HEK293T (cell line): ENCODE results near the gene ITGB6.

Source experiments
- CTCF ChIA-PET: fragments of 350-600 bp; formaldehyde crosslinking; extraction: SDS; loops from one replicate; lab custom pipeline; 2021; ENCODE audit warnings: antibody characterized with exemption, inconsistent platforms; lab: Yijun Ruan, JAX
- POLR2A ChIA-PET: fragments of 350-600 bp; formaldehyde crosslinking; extraction: SDS; loops from one replicate; lab custom pipeline; 2020; ENCODE audit warnings: antibody characterized with exemption, inconsistent platforms; lab: Yijun Ruan, JAX
- DNase-seq: peaks from one replicate; pipeline ENCODE4 v3.0.0; 2012; ENCODE audit warnings: mixed read lengths; ENCODE audit errors: extremely low spot score
- ARNT ChIP-seq: fragments of 450-650 bp; IDR thresholded peaks from 2 replicates; pipeline ENCODE4 v1.6.1; 2017; ENCODE audit warnings: mild to moderate bottlenecking
- BHLHE40 ChIP-seq: fragments of 450-650 bp; IDR thresholded peaks from 2 replicates; pipeline ENCODE4 v1.6.1; 2016; ENCODE audit warnings: mild to moderate bottlenecking, moderate library complexity, borderline replicate concordance
- CTBP1 ChIP-seq: fragments of 450-650 bp; IDR thresholded peaks from 2 replicates; pipeline ENCODE4 v1.6.1; 2016; ENCODE audit warnings: borderline replicate concordance
- ELF4 ChIP-seq: fragments of 450-650 bp; IDR thresholded peaks from 2 replicates; pipeline ENCODE4 v1.6.1; 2017; ENCODE audit warnings: antibody characterized with exemption
- FOXA1 ChIP-seq: fragments of 450-650 bp; IDR thresholded peaks from 2 replicates; pipeline ENCODE4 v1.6.1; 2016; ENCODE audit warnings: mild to moderate bottlenecking
- FOXK2 ChIP-seq: fragments of 450-650 bp; IDR thresholded peaks from 2 replicates; pipeline ENCODE4 v1.6.1; 2016; ENCODE audit warnings: mild to moderate bottlenecking
- FOXM1 ChIP-seq: fragments of 450-650 bp; IDR thresholded peaks from 2 replicates; pipeline ENCODE4 v1.6.1; 2017; ENCODE audit warnings: mild to moderate bottlenecking, borderline replicate concordance
- HDGF ChIP-seq: fragments of 450-650 bp; IDR thresholded peaks from 2 replicates; pipeline ENCODE4 v1.6.1; 2017; ENCODE audit warnings: antibody characterized with exemption, borderline replicate concordance
- L3MBTL2 ChIP-seq: fragments of 450-650 bp; conservative IDR thresholded peaks from 2 replicates; pipeline ENCODE4 v1.6.1; 2016; ENCODE audit warnings: mild to moderate bottlenecking
- LEF1 ChIP-seq: fragments of 450-650 bp; IDR thresholded peaks from 2 replicates; pipeline ENCODE4 v1.6.1; 2017; ENCODE audit warnings: mild to moderate bottlenecking, borderline replicate concordance
- NFRKB ChIP-seq: fragments of 450-650 bp; IDR thresholded peaks from 2 replicates; pipeline ENCODE4 v1.6.1; 2016; ENCODE audit warnings: mild to moderate bottlenecking, moderate library complexity
- PKNOX1 ChIP-seq: fragments of 450-650 bp; IDR thresholded peaks from 2 replicates; pipeline ENCODE4 v1.6.1; 2016
- SP1 ChIP-seq: fragments of 450-650 bp; IDR thresholded peaks from 2 replicates; pipeline ENCODE4 v1.6.1; 2017
- SUZ12 ChIP-seq: fragments of 450-650 bp; IDR thresholded peaks from 2 replicates; pipeline ENCODE4 v1.6.1; 2016; ENCODE audit warnings: mild to moderate bottlenecking
- TARDBP ChIP-seq: fragments of 450-650 bp; IDR thresholded peaks from 2 replicates; pipeline ENCODE4 v1.6.1; 2016
- ZNF384 ChIP-seq: fragments of 450-650 bp; IDR thresholded peaks from 2 replicates; pipeline ENCODE4 v1.6.1; 2016

The ITGB6 gene

GRCh38 chr2:160213511-160213910 is 13.4 kb upstream of the ITGB6 start:
- no peak for TF ChIP-seq ARNT
- peak; percentile 11; the same call in 1 of the 2 replicates for TF ChIP-seq PKNOX1
- ChIA-PET POLR2A (no interaction called here), CTCF (no interaction called here)
- DNase-seq: no peak

- CTCF ChIA-PET: interaction anchor here (0.7 to 0.8 kb wide), 2 partner anchors 37 to 533 kb away, joined by 3 read pairs; no protein-coding TSS in a partner anchor
- DNase-seq: peak; percentile 85
- POLR2A ChIA-PET: no interaction called here
- TF ChIP-seq NFRKB (no peak), ZNF384 (no peak), SUZ12 (no peak), HDGF (no peak), L3MBTL2 (no peak), PKNOX1 (no peak), BHLHE40 (no peak), ELF4 (no peak)
Measured at GRCh38 chr2:160210599-160211138, 10.6 kb upstream of the ITGB6 start.

- DNase-seq: no peak
- ChIA-PET POLR2A (no interaction called here), CTCF (no interaction called here)
- TF ChIP-seq FOXM1 (no peak), L3MBTL2 (no peak), TARDBP (no peak), BHLHE40 (no peak), LEF1 (no peak), ELF4 (no peak), SP1 (no peak), ZNF384 (no peak), CTBP1 (no peak)
Measured at GRCh38 chr2:160209516-160209856, 9.4 kb upstream of the ITGB6 start.

GRCh38 chr2:160208655-160209515 is 8.8 kb upstream of the ITGB6 start:
- ChIA-PET CTCF (no interaction called here), POLR2A (no interaction called here)
- no peak for DNase-seq
- TF ChIP-seq ELF4 (no peak), FOXM1 (no peak), NFRKB (no peak), HDGF (no peak), ARNT (no peak), SUZ12 (no peak), SP1 (no peak), CTBP1 (no peak)

- DNase-seq: no peak
- TF ChIP-seq FOXM1 (no peak), ARNT (no peak), TARDBP (no peak), CTBP1 (no peak), FOXK2 (no peak), FOXA1 (no peak), SP1 (no peak), BHLHE40 (no peak), HDGF (no peak), LEF1 (no peak), NFRKB (no peak), ZNF384 (no peak), PKNOX1 (no peak), SUZ12 (no peak), L3MBTL2 (no peak), ELF4 (no peak)
- CTCF ChIA-PET: interaction anchor here (0.6 kb wide), 1 partner anchor 270 kb away, joined by 3 read pairs; no protein-coding TSS in a partner anchor
- POLR2A ChIA-PET: no interaction called here
Measured at GRCh38 chr2:160207804-160208654, 8.0 kb upstream of the ITGB6 start.

- DNase-seq: no peak
- TF ChIP-seq SP1 (no peak), NFRKB (no peak), LEF1 (no peak), FOXM1 (no peak), FOXK2 (no peak), TARDBP (no peak), CTBP1 (no peak), FOXA1 (no peak), BHLHE40 (no peak), ZNF384 (no peak), L3MBTL2 (no peak), ELF4 (no peak)
- POLR2A ChIA-PET: no interaction called here
- CTCF ChIA-PET: interaction anchor here (0.6 kb wide), 1 partner anchor 269 kb away, joined by 3 read pairs; no protein-coding TSS in a partner anchor
Measured at GRCh38 chr2:160207271-160207670, 7.2 kb upstream of the ITGB6 start.
